ENCODE measurements around the gene MDM2. TPM values are rescaled to one million over a fixed set of nuclear protein-coding genes. Genes with fewer than 3 reads are reported as not detected.

Gene MDM2
- total RNA-seq, 1 donor from 2014 or later = 123 TPM

DNA sequence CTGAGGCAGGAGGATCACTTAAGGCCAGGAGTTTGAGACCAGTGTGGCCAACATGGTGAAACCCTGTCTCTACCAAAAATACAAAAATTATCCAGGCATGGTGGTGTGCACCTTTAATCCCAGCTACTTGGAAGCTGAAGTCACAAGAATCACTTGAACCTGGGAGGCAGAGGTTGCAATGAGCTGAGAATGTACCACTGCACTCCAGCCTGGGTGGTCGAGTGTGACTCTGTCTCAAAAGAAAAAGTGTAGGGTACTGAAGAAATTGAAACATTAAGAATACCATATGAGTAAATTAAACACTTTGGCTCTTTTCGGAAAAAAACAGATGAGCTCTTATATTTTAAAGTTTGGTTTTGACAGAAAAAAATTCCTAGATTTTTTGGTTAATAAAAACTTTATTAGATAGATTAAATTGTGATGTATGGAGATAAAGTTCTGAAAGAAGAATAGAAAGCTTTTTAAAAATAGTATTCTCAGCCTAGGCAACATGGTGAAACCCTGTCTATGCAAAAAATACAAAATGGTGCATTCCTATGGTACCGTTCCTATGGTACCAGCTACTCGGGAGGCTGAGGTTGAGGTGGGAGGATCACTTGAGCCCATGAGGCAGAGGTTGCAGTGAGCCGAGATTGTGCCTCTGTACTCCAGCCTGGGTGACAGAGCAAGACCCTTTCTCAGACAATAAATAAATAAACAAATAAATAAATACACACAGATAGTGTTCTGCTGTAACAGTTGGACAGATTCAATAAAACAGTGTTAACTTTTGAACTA, 20.1 kb downstream of the MDM2 start:
- no peak overlapping the region for H3K27ac Mint-ChIP-seq (ENCODE audit: unreplicated experiment)

DNA sequence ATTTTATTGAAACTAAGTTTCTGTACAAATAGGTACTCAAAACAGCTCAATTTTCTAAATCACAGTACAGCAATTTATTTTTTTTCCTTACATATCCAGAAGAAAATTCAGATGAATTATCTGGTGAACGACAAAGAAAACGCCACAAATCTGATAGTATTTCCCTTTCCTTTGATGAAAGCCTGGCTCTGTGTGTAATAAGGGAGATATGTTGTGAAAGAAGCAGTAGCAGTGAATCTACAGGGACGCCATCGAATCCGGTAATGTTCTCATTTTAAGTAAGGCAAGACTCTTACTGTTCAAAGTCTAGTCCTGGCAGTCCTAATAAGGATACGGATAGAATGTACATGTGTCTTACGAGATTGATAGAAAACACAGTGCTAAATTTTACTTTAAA, 20.7 kb downstream of the MDM2 start:
- H3K27ac Mint-ChIP-seq (ENCODE audit: unreplicated experiment) = no peak overlapping the region
- no peaks in the 10 kb centered on the region for H3K9me3 Mint-ChIP-seq
- H3K27me3 Mint-ChIP-seq (ENCODE audit: low read depth) = no peaks in the 10 kb centered on the region
- peaks cover 16% of the 10 kb centered on the region for H3K36me3 Mint-ChIP-seq (ENCODE audit: low read depth)
- no peak overlapping the region for H3K4me3 Mint-ChIP-seq
- H3K4me1 Mint-ChIP-seq = peaks cover 4% of the 10 kb centered on the region
- DNase-seq (ENCODE audit: low read depth, low spot score) = no peak
- TF ChIP-seq, protein P1, sequence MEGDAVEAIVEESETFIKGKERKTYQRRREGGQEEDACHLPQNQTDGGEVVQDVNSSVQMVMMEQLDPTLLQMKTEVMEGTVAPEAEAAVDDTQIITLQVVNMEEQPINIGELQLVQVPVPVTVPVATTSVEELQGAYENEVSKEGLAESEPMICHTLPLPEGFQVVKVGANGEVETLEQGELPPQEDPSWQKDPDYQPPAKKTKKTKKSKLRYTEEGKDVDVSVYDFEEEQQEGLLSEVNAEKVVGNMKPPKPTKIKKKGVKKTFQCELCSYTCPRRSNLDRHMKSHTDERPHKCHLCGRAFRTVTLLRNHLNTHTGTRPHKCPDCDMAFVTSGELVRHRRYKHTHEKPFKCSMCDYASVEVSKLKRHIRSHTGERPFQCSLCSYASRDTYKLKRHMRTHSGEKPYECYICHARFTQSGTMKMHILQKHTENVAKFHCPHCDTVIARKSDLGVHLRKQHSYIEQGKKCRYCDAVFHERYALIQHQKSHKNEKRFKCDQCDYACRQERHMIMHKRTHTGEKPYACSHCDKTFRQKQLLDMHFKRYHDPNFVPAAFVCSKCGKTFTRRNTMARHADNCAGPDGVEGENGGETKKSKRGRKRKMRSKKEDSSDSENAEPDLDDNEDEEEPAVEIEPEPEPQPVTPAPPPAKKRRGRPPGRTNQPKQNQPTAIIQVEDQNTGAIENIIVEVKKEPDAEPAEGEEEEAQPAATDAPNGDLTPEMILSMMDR (conservative IDR thresholded peaks at IDR 0.05) = no peak

More for the DNA sequence above, 20.1 kb downstream of the MDM2 start:
- no peaks in the 10 kb centered on the region for H3K9me3 Mint-ChIP-seq
- DNase-seq (ENCODE audit: low read depth, low spot score) = no peak
- TF ChIP-seq, protein P1 (conservative IDR thresholded peaks at IDR 0.05) = no peak
- peaks cover 17% of the 10 kb centered on the region for H3K36me3 Mint-ChIP-seq (ENCODE audit: low read depth)
- no peak overlapping the region for H3K4me3 Mint-ChIP-seq
- peaks cover 4% of the 10 kb centered on the region for H3K4me1 Mint-ChIP-seq
- no peaks in the 10 kb centered on the region for H3K27me3 Mint-ChIP-seq (ENCODE audit: low read depth)

DNA sequence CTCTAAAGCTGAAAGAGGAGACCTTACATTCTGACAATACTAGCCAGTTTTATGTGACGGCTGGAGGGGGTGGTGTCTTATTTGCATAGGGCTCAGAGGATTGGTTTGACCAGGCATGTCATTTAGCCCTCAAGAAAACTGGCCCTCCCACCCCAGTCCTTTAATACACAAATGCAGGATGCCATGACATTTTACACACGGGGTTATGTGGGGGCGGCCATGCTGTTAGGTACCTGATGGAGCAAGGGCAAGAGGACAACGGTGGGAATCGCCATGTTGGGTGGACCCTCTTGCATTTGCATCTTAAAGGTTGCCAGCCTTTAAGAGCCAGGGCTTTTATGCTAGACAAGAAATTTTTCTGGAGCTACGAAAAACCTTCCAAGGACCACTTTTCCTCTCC, 23.3 kb downstream of the MDM2 start:
- H3K9me3 Mint-ChIP-seq = no peaks in the 10 kb centered on the region
- H3K4me3 Mint-ChIP-seq = no peak overlapping the region
- no peaks in the 10 kb centered on the region for H3K27me3 Mint-ChIP-seq (ENCODE audit: low read depth)
- no peak for DNase-seq (ENCODE audit: low read depth, low spot score)
- peaks cover 10% of the 10 kb centered on the region for H3K4me1 Mint-ChIP-seq
- TF ChIP-seq, protein P1 (conservative IDR thresholded peaks at IDR 0.05) = no peak
- no peak overlapping the region for H3K27ac Mint-ChIP-seq (ENCODE audit: unreplicated experiment)
- H3K36me3 Mint-ChIP-seq (ENCODE audit: low read depth) = peaks cover 18% of the 10 kb centered on the region

DNA sequence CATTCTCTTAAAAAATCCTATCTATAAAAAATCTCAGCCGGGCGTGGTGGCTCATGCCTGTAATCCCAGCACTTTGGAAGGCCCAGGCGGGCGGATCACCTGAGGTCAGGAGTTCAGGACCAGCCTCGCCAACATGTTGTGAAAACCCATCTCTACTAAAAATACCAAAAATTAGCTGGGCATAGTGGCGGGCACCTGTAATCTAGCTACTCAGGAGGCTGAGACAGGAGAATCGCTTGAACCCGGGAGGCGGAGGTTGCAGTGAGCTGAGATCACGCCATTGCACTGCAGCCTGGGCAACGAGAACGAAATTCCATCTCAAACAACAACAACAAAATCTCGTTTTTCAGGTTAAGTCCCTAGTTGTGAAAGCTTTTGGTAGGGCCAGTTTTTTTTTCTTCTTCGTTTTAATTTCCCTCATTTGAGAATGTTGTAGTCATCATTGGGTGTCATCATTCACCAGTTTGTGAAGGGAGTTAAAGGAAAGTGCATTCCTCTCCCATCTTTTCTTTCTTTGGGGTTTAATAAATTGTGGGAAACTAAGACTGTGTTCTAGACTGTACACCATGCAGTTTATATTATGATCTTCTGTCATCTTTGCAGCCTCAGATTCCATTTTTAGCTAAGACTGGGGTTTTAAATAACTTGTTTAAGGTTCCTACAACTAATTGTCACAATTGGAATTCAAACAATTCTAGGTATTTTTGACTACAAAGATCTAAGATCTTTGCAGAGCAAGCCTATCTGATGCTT, 23.9 kb downstream of the MDM2 start:
- H3K36me3 Mint-ChIP-seq (ENCODE audit: low read depth) = peaks cover 20% of the 10 kb centered on the region
- TF ChIP-seq, protein P1 (conservative IDR thresholded peaks at IDR 0.05) = no peak

DNA sequence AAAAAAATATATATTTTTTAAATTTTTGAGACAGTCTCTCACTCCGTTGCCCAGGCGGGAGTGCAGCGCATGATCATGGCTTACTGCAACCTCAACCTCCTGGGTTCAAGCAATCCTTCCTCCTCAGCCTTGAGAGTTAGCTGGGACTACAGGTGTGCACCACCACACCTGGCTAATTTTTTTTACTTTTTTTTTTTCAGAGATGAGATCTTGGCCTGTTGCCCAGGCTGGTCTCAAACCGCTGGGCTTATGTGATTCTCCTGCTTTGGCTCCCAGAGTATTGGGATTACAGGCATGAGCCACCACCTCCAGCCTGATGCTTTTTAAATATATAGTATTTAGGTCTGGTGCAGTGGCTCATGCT, 24.5 kb downstream of the MDM2 start:
- no peaks in the 10 kb centered on the region for H3K9me3 Mint-ChIP-seq
- TF ChIP-seq, protein P1 (conservative IDR thresholded peaks at IDR 0.05) = no peak

More for the DNA sequence above, 23.9 kb downstream of the MDM2 start:
- H3K9me3 Mint-ChIP-seq = no peaks in the 10 kb centered on the region
- no peak overlapping the region for H3K27ac Mint-ChIP-seq (ENCODE audit: unreplicated experiment)
- no peak for DNase-seq (ENCODE audit: low read depth, low spot score)
- no peaks in the 10 kb centered on the region for H3K27me3 Mint-ChIP-seq (ENCODE audit: low read depth)
- H3K4me1 Mint-ChIP-seq = peaks cover 10% of the 10 kb centered on the region
- no peak overlapping the region for H3K4me3 Mint-ChIP-seq

More for the DNA sequence above, 24.5 kb downstream of the MDM2 start:
- no peak for DNase-seq (ENCODE audit: low read depth, low spot score)
- Mint-ChIP-seq H3K27ac (ENCODE audit: unreplicated experiment) (no peak overlapping the region), H3K36me3 (ENCODE audit: low read depth) (peaks cover 20% of the 10 kb centered on the region), H3K27me3 (ENCODE audit: low read depth) (no peaks in the 10 kb centered on the region), H3K4me3 (no peak overlapping the region), H3K4me1 (peaks cover 10% of the 10 kb centered on the region)

All from neural crest cell (in vitro differentiated cells).